BJ (cell line): Measurements from ENCODE around the gene CR1L. TPM values are rescaled to one million over a fixed set of nuclear protein-coding genes. Genes with fewer than 3 reads are reported as not detected.
"Not testable (repeated sequence)": the region's sequence is repeated elsewhere in the genome, so short reads cannot be mapped to it uniquely, and the experiment has no call there.

Experiments
- CTCF ChIA-PET: fragments of 350-600 bp; formaldehyde crosslinking; extraction: SDS; loops from one replicate; lab custom pipeline; 2021; ENCODE audit warnings: antibody characterized with exemption, inconsistent platforms; lab: Yijun Ruan, JAX
- POLR2A ChIA-PET: fragments of 300-600 bp; sonication (Branson Sonifier 250); formaldehyde crosslinking; extraction: SDS; loops from one replicate; lab custom pipeline; 2021; ENCODE audit warnings: antibody characterized with exemption; lab: Charles Lee
- DNase-seq: peaks from one replicate; pipeline ENCODE4 v3.0.0-alpha.2; 2011; ENCODE audit warnings: low read depth
- H3K27me3 ChIP-seq: 2 replicates; pipeline ENCODE4 v1.6.0; 2011; ENCODE audit warnings: low read length; ENCODE audit not compliant: control insufficient read depth, insufficient read depth
- H3K36me3 ChIP-seq: 2 replicates; pipeline ENCODE4 v1.5.1; 2011; ENCODE audit warnings: low read length; ENCODE audit not compliant: control insufficient read depth, insufficient read depth
- H3K4me3 ChIP-seq: 2 replicates; pipeline ENCODE4 v1.5.1; 2011; ENCODE audit warnings: low read depth, mild to moderate bottlenecking, control low read depth, low read length
- polyA plus RNA-seq: library from polyadenylated mRNA; depleted of rRNA; stranded (reverse); fragments of >200 nt; gene quantifications from 2 replicates; pipeline ENCODE4 v1.2.3, GENCODE V29; 2011
- TF ChIP-seq, protein P1 (sequence below): IDR thresholded peaks from 2 replicates; pipeline ENCODE4 v1.5.1; 2011; ENCODE audit warnings: low read depth, mild to moderate bottlenecking, control low read depth, inconsistent platforms, low read length, moderate library complexity; ENCODE audit not compliant: insufficient read depth

Gene CR1L
- polyA plus RNA-seq, 1 experiment: not detected

DNA sequence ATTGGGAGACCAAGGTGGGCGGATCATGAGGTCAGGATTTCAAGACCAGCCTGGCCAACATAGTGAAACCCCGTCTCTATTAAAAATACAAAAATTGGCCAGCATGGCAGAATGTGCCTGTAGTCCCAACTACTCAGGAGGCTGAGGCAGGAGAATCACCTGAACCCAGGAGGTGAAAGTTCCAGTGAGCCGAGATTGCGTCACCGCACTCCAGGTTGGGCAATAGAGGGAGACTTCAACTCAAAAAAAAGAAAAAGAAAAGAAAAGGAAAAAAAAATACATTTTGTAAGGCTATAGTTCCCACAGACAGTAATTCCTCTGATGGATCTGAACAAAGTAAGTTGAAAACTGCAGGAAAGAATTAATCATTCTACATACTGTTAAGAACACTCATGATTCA, 58.8 kb downstream of the CR1L start:
- H3K36me3 ChIP-seq: no peaks in the 10 kb centered on the region
- POLR2A ChIA-PET: no interaction called here
- TF ChIP-seq, protein P1, sequence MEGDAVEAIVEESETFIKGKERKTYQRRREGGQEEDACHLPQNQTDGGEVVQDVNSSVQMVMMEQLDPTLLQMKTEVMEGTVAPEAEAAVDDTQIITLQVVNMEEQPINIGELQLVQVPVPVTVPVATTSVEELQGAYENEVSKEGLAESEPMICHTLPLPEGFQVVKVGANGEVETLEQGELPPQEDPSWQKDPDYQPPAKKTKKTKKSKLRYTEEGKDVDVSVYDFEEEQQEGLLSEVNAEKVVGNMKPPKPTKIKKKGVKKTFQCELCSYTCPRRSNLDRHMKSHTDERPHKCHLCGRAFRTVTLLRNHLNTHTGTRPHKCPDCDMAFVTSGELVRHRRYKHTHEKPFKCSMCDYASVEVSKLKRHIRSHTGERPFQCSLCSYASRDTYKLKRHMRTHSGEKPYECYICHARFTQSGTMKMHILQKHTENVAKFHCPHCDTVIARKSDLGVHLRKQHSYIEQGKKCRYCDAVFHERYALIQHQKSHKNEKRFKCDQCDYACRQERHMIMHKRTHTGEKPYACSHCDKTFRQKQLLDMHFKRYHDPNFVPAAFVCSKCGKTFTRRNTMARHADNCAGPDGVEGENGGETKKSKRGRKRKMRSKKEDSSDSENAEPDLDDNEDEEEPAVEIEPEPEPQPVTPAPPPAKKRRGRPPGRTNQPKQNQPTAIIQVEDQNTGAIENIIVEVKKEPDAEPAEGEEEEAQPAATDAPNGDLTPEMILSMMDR: no peak
- no peak overlapping the region for H3K4me3 ChIP-seq
- no peak for DNase-seq
- no peaks in the 10 kb centered on the region for H3K27me3 ChIP-seq
- CTCF ChIA-PET: interaction anchor here (1.5 to 1.8 kb wide), 2 partner anchors 49 to 93 kb away, joined by 4 to 5 read pairs; no protein-coding TSS in a partner anchor

DNA sequence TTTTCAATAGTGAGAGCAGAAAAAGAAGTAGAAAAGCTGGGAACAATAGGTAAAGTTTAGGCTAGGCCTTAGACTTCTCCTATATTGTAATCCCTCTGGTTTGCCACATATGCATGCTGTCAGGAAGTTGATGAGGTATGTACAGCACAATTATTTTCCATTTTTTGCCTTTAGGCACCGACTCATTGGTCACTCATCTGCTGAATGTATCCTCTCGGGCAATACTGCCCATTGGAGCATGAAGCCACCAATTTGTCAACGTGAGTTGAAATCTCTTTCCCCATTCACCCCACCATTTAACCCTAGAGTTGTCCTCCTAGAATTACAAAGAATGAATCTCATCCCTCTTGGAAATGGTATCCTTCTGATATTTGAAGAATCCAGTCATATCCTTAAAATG, 63.1 kb downstream of the CR1L start:
- DNase-seq, H3K4me3 ChIP-seq, H3K36me3 ChIP-seq, H3K27me3 ChIP-seq, POLR2A ChIA-PET: not testable (repeated sequence)
- CTCF ChIA-PET: interaction anchor here (1.2 kb wide), 1 partner anchor 9 kb away, joined by 5 read pairs; no protein-coding TSS in a partner anchor

DNA sequence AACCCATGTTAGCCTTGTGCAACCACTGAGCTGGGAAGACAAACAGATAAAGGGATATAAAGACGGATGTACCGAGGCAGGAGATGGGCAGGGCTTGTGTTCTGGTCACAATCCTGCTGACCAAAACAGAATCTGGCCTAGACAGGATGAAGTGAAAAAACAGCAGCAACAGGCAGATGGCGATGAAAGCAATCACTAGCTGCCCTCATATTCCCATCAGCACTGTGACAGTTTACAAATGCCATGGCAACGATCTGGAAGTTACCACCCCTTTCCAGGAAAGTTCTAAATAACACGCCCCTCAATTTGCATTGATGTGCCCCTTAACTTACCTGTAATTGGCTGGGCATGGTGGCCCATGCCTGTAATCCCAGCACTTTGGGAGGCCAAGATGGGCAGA, 66.4 kb downstream of the CR1L start:
- CTCF ChIA-PET: interaction anchor here (0.5 to 1.6 kb wide), 3 partner anchors 12 to 825 kb away, joined by 3 to 7 read pairs (median 3); no protein-coding TSS in a partner anchor
- no peak for DNase-seq
- Histone ChIP-seq H3K4me3 (no peak overlapping the region), H3K36me3 (no peaks in the 10 kb centered on the region), H3K27me3 (no peaks in the 10 kb centered on the region)
- TF ChIP-seq, protein P1: no peak
- POLR2A ChIA-PET: no interaction called here

DNA sequence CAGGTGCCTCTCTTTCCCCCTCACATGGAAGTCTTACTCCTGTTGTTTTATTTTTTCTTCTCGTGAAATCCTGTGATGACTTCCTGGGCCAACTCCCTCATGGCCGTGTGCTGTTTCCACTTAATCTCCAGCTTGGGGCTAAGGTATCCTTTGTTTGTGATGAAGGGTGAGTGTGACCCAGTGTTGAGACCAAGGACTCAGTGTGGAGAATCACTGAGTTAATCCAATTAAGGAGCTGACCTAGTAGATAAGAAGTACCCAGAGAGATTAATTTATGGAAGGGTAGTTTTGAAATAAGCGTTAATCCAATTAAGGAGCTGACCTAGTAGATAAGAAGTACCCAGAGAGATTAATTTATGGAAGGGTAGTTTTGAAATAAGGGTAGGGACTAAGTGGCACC, 67.8 kb downstream of the CR1L start:
- POLR2A ChIA-PET, H3K27me3 ChIP-seq, H3K36me3 ChIP-seq, DNase-seq, H3K4me3 ChIP-seq: not testable (repeated sequence)
- CTCF ChIA-PET: interaction anchor here (0.9 to 1.6 kb wide), 2 partner anchors 14 to 85 kb away, joined by 3 to 4 read pairs; no protein-coding TSS in a partner anchor

DNA sequence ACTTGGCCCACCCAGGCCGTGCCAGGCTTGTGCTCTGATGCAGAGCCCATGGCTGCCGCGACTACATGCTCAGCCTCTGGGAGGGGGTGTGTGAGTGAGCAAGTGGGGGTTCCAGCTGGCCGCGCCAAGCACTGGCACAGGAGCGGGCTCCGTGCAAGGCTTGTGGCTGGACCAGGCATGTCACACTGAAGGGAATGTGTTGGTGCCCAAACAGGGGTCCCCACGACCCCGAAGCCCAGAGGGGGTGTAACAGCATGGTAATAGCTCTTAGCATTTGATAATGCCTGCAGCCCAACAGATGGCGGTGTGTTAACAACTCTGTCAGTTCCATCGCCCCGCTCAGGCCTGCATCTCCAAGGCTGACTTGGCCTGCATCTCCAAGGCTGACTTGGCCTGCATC, 68.6 kb downstream of the CR1L start:
- H3K36me3 ChIP-seq: no peaks in the 10 kb centered on the region
- no peaks in the 10 kb centered on the region for H3K27me3 ChIP-seq
- H3K4me3 ChIP-seq: no peak overlapping the region
- ChIA-PET POLR2A (no interaction called here), CTCF (interaction anchor here (0.7 to 1.4 kb wide), 5 partner anchors 8 to 84 kb away, joined by 3 to 4 read pairs (median 4); no protein-coding TSS in a partner anchor)
- TF ChIP-seq, protein P1: no peak
- DNase-seq: no peak

DNA sequence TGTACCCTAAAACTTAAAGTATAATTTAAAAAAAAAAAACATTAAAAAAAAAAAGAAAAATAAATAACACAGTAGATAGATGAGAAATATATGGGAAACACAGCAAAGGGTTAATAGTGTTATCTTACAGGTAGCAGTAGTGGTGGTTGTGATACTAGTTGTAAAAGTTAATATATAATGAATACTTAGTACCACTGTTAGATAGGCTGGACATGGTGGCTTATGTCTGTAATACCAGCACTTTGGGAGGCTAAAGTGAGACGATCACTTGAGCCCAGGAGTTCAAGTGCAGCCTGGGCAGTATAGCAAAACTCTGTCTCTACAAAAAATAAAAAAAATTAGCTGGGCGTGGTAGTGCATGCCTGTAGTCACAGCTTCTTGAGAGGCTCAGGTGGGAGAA, 74.3 kb downstream of the CR1L start:
- no peak for DNase-seq
- ChIA-PET CTCF (no interaction called here), POLR2A (no interaction called here)
- TF ChIP-seq, protein P1: no peak
- Histone ChIP-seq H3K27me3 (no peaks in the 10 kb centered on the region), H3K4me3 (no peak overlapping the region), H3K36me3 (no peaks in the 10 kb centered on the region)

DNA sequence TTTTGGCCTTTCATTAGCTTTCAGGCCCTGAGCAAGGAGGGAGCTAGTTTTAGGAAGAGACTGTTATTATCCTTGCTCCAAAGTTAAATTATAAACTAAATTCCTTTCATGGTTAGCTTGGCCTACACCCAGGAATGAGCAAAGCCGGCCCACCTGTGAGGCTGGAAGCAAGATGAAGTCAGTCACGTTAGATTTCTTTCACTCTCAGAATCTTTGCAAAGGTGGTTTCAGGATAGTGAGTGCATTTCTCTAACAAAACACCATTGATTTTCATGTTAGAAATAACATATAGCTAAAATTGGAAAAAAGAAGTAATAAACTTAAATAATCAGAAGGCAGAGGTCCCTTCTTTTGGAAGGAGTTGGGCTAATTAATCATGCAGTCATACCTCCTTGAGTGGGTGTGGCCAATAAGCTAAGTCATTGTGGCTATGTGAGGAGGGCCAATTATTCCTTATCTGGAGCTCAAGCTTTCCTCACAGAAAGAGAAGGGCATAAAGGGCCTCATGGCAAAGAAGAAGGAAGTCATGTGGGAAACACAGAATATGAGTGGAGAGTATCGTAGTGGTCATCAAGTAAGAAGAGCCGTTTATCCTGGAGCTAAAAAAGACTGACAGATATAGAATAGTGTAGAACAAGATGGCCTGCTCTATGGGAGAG, 83.4 kb downstream of the CR1L start:
- DNase-seq, POLR2A ChIA-PET, H3K4me3 ChIP-seq, CTCF ChIA-PET, H3K36me3 ChIP-seq, H3K27me3 ChIP-seq: not testable (repeated sequence)

DNA sequence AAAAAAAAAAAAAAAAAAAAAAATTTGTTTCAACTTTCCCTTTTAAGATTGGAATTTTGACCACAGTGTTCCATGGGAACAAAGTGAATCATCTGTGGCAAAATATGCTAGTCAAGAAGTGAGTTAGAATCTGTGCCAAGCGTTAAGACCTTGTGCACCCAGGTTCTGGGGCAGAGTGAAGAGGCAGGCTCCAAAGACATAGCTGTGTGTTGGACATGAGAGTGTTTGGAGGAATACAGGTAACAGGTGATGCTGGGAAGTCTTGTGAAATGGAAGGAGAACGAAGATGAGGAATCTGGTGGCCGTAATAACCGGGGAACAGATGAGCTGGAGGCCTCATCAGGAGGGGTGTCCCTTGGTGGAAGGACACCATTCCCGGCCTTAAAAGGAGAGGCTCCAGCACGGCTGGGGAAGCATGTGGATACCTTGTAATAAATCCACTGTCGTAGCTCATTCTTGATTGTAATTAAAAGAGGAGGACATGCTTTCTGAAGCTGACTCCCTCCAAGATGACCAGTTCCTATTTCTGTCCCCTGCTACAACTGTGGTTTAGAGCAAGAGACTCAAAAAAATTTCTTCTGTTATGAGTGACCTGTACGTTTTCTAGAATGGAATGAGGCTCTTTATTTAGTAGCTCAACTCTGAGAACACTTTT, 92.7 kb downstream of the CR1L start:
- H3K27me3 ChIP-seq, DNase-seq, H3K4me3 ChIP-seq, CTCF ChIA-PET, POLR2A ChIA-PET, H3K36me3 ChIP-seq: not testable (repeated sequence)
